CD14-positive monocyte (primary cell): ENCODE data around the gene PDE1A. TPM values are rescaled to one million over a fixed set of nuclear protein-coding genes. Genes with fewer than 3 reads are reported as not detected.

Source experiments
- DNase-seq, 3 donors: peaks; one replicate each; pipeline ENCODE4 v3.0.0-alpha.2; 2011 to 2022
- H2AFZ ChIP-seq: 2 replicates; pipeline ENCODE4 v1.6.0; 2012; ENCODE audit warnings: mild to moderate bottlenecking, low read depth, low read length, inconsistent platforms; ENCODE audit not compliant: insufficient read depth, poor library complexity, severe bottlenecking
- H3K27ac ChIP-seq, 2 donors: 1 replicate in 1 of 2; 2 replicates in 1 of 2; pipeline ENCODE4 v1.5.1; 2012 to 2013; ENCODE audit warnings: low read length in 2 of 2, control low read depth in 1 of 2, inconsistent platforms in 1 of 2, low read depth in 1 of 2, mild to moderate bottlenecking in 1 of 2
- H3K27me3 ChIP-seq, 2 donors: one replicate each; pipeline versions ENCODE4 v1.6.0 to v1.6.1; 2011 to 2013; ENCODE audit warnings: low read length in 2 of 2; ENCODE audit not compliant: control insufficient read depth in 2 of 2, insufficient read depth in 2 of 2
- H3K36me3 ChIP-seq, 2 donors: replicated peaks in 1 of 2; 1 replicate in 1 of 2; 2 replicates in 1 of 2; pipeline versions ENCODE4 v1.5.1 to v1.6.1; 2012 to 2013; ENCODE audit warnings: low read length in 2 of 2, control low read depth in 1 of 2, inconsistent platforms in 1 of 2, mild to moderate bottlenecking in 1 of 2; ENCODE audit not compliant: insufficient read depth in 2 of 2, control insufficient read depth in 1 of 2
- H3K4me1 ChIP-seq, 2 donors: 1 replicate in 1 of 2; 2 replicates in 1 of 2; pipeline versions ENCODE4 v1.5.1 to v1.6.1; 2012 to 2013; ENCODE audit warnings: low read length in 2 of 2, control low read depth in 1 of 2, inconsistent platforms in 1 of 2, mild to moderate bottlenecking in 1 of 2, moderate library complexity in 1 of 2; ENCODE audit not compliant: insufficient read depth in 2 of 2, control insufficient read depth in 1 of 2
- H3K4me2 ChIP-seq: replicated peaks from 2 replicates; pipeline ENCODE3; 2012; ENCODE audit warnings: low read length, moderate library complexity, mild to moderate bottlenecking; ENCODE audit not compliant: poor library complexity, severe bottlenecking; ENCODE audit errors: extremely low read depth
- H3K4me3 ChIP-seq, 3 experiments: fragments of 200-600 bp in 1 of 3; sonication (generic) in 1 of 3; replicated peaks in 1 of 3; 1 replicate in 2 of 3; 2 replicates in 1 of 3; pipeline ENCODE4 v1.5.1; 2011 to 2013; ENCODE audit warnings: low read length in 3 of 3, mild to moderate bottlenecking in 3 of 3, control low read depth in 2 of 3, low read depth in 2 of 3, inconsistent platforms in 1 of 3, moderate library complexity in 1 of 3
- H3K79me2 ChIP-seq: 2 replicates; pipeline ENCODE4 v1.6.0; 2012; ENCODE audit warnings: mild to moderate bottlenecking, control low read depth, inconsistent platforms, low read length, moderate library complexity; ENCODE audit not compliant: insufficient read depth
- H3K9ac ChIP-seq: 2 replicates; pipeline ENCODE4 v1.6.0; 2017; ENCODE audit warnings: low read length, mild to moderate bottlenecking; ENCODE audit not compliant: insufficient read depth, poor library complexity, severe bottlenecking
- H3K9me3 ChIP-seq, 2 donors: replicated peaks in 1 of 2; 1 replicate in 1 of 2; 2 replicates in 1 of 2; pipeline versions ENCODE4 v1.5.1 to v1.6.1; 2012 to 2013; ENCODE audit warnings: low read length in 2 of 2, control low read depth in 1 of 2; ENCODE audit not compliant: control insufficient read depth in 1 of 2, insufficient read depth in 1 of 2
- H4K20me1 ChIP-seq: 2 replicates; pipeline ENCODE4 v1.6.0; 2012; ENCODE audit warnings: mild to moderate bottlenecking, low read length, control low read depth, moderate library complexity; ENCODE audit not compliant: insufficient read depth
- H3K27ac Mint-ChIP-seq, 7 donors: one replicate each; pipeline ENCODE4 v1.8.0; 2020; ENCODE audit warnings: mild to moderate bottlenecking in 7 of 7, mixed read lengths in 7 of 7, moderate library complexity in 6 of 7, inconsistent platforms in 2 of 7
- H3K27me3 Mint-ChIP-seq, 3 donors: one replicate each; pipeline ENCODE4 v1.8.0; 2021 to 2022; ENCODE audit warnings: low read depth in 3 of 3, mild to moderate bottlenecking in 3 of 3, mixed read lengths in 3 of 3, moderate library complexity in 3 of 3, inconsistent platforms in 1 of 3
- H3K36me3 Mint-ChIP-seq, 2 donors: one replicate each; pipeline ENCODE4 v1.8.0; 2020; ENCODE audit warnings: mixed read lengths in 2 of 2, inconsistent platforms in 1 of 2, mild to moderate bottlenecking in 1 of 2
- H3K4me1 Mint-ChIP-seq: one replicate; pipeline ENCODE4 v1.8.0; 2020; ENCODE audit warnings: mild to moderate bottlenecking, mixed read lengths
- H3K4me3 Mint-ChIP-seq, 2 donors: one replicate each; pipeline ENCODE4 v1.8.0; 2020; ENCODE audit warnings: mild to moderate bottlenecking in 2 of 2, mixed read lengths in 2 of 2, moderate library complexity in 1 of 2
- H3K9me3 Mint-ChIP-seq, 7 donors: one replicate each; pipeline ENCODE4 v1.8.0; 2020 to 2022; ENCODE audit warnings: mixed read lengths in 7 of 7, mild to moderate bottlenecking in 6 of 7, moderate library complexity in 6 of 7, inconsistent platforms in 2 of 7
- CTCF ChIP-seq: fragments of 200-600 bp; IDR thresholded peaks from one replicate; pipeline ENCODE4 v1.8.0; 2022; ENCODE audit warnings: antibody characterized with exemption, mild to moderate bottlenecking
- WGBS: methylation state at CpG from one replicate; pipeline ENCODE4 v1.1.5; 2013; ENCODE audit warnings: missing lambda C conversion rate; ENCODE audit not compliant: insufficient coverage; 5-methylcytosine and 5-hydroxymethylcytosine counted together
- intact Hi-C, 2 donors: fragments of 100-400 bp; cut with micrococcal nuclease; formaldehyde crosslinking; loops; one replicate each; pipeline versions ENCODE4 v1.15.0 to v1.15.1; 2023
- polyA plus RNA-seq, 3 donors: library from polyadenylated mRNA; depleted of rRNA in 1 of 3; unstranded in 2 of 3; stranded (reverse) in 1 of 3; fragments of 300-500 nt in 2 of 3; fragments of >200 nt in 1 of 3; fragmentation: Illumina TruSeq in 2 of 3; gene quantifications; 1 replicate in 2 of 3; 2 replicates in 1 of 3; pipeline ENCODE4 v1.2.3, GENCODE V29; 2012 to 2021

PDE1A gene
- polyA plus RNA-seq, 3 donors = not detected

DNA sequence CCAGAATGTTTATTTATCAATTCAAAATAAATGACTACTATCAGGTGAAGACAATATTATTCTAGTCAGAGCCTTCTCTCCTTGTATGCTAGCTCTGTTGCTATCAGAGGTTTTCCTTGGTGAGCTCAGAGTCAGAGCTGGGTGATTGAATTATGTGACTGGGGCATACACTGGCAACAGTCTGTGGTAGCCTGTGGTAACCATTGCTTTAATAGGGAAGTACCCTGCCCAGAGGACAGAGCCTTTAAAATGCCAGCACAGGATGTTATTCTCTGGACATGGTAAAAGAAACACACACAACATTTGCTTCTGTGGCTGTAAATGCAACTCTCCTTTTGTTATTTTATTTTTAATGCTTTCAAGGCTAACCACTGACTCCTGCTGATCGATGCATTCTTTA lies 316.5 kb downstream of the PDE1A start:
- DNase-seq = no peak
- no peaks in the 10 kb centered on the region for H3K27me3 ChIP-seq
- H3K79me2 ChIP-seq = no peaks in the 10 kb centered on the region
- no peaks in the 10 kb centered on the region for H3K9me3 ChIP-seq
- H3K4me2 ChIP-seq = no peak overlapping the region
- no peak for TF ChIP-seq CTCF
- WGBS = no CpG with 5 or more reads among the region's 1 CpG
- H3K9me3 Mint-ChIP-seq = peaks cover 0 to 4% (median 0%) of the 10 kb centered on the region in 7 donors
- H4K20me1 ChIP-seq = no peaks in the 10 kb centered on the region
- intact Hi-C loops = no loop called here
- H2AFZ ChIP-seq = no peak overlapping the region
- H3K27me3 Mint-ChIP-seq = peaks cover 0 to 5% (median 2%) of the 10 kb centered on the region in 3 donors
- no peaks in the 10 kb centered on the region for H3K36me3 Mint-ChIP-seq
- no peaks in the 10 kb centered on the region for H3K36me3 ChIP-seq
- H3K27ac ChIP-seq = no peak overlapping the region
- no peaks in the 10 kb centered on the region for H3K4me1 ChIP-seq
- H3K4me3 Mint-ChIP-seq = no peak overlapping the region
- H3K4me3 ChIP-seq = no peak overlapping the region
- no peak overlapping the region for H3K9ac ChIP-seq
- no peak overlapping the region for H3K27ac Mint-ChIP-seq
- no peaks in the 10 kb centered on the region for H3K4me1 Mint-ChIP-seq

DNA sequence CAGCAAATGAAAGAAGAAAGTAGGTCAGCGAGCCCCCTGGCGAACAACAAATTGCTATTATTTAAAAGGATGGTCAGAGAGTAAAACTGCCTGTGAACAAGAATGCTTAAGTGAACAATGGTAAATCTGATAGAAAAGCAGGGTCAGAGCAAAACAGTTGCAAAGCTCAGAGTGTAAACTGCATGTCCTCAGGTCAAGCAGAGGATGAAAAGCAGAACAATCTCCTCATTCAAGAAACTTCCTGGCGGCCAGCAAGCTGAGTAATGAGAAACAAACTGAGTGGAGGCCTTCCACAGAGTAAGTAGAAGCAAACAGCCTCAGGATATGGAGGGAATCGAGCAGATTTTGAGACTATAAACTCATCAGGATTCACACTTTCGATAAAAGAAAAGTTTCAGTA lies 323.3 kb downstream of the PDE1A start:
- no peak for TF ChIP-seq CTCF
- Histone ChIP-seq H3K36me3 (no peaks in the 10 kb centered on the region), H3K4me2 (no peak overlapping the region), H3K27ac (no peak overlapping the region), H2AFZ (no peak overlapping the region), H3K4me1 (no peaks in the 10 kb centered on the region), H3K27me3 (no peaks in the 10 kb centered on the region), H3K79me2 (no peaks in the 10 kb centered on the region), H4K20me1 (no peaks in the 10 kb centered on the region), H3K4me3 (no peak overlapping the region), H3K9me3 (no peaks in the 10 kb centered on the region), H3K9ac (no peak overlapping the region)
- DNase-seq = no peak
- intact Hi-C loops = no loop called here
- no peaks in the 10 kb centered on the region for H3K36me3 Mint-ChIP-seq
- peaks cover 0 to 4% (median 0%) of the 10 kb centered on the region in 7 donors for H3K9me3 Mint-ChIP-seq
- 100% methylated on average over 2 of the region's 5 CpGs for WGBS
- H3K4me1 Mint-ChIP-seq = no peaks in the 10 kb centered on the region
- no peak overlapping the region for H3K4me3 Mint-ChIP-seq
- H3K27ac Mint-ChIP-seq = no peak overlapping the region
- H3K27me3 Mint-ChIP-seq = peaks cover 0 to 3% (median 0%) of the 10 kb centered on the region in 3 donors
